ENCODE data around the gene BUD23.
A peak's percentile ranks its signal among the peaks of the same experiment; 100 is the strongest.
"Not testable (repeated sequence)": the region's sequence is repeated elsewhere in the genome, so short reads cannot be mapped to it uniquely, and the experiment has no call there.

Gene BUD23, protein sequence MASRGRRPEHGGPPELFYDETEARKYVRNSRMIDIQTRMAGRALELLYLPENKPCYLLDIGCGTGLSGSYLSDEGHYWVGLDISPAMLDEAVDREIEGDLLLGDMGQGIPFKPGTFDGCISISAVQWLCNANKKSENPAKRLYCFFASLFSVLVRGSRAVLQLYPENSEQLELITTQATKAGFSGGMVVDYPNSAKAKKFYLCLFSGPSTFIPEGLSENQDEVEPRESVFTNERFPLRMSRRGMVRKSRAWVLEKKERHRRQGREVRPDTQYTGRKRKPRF

DNA sequence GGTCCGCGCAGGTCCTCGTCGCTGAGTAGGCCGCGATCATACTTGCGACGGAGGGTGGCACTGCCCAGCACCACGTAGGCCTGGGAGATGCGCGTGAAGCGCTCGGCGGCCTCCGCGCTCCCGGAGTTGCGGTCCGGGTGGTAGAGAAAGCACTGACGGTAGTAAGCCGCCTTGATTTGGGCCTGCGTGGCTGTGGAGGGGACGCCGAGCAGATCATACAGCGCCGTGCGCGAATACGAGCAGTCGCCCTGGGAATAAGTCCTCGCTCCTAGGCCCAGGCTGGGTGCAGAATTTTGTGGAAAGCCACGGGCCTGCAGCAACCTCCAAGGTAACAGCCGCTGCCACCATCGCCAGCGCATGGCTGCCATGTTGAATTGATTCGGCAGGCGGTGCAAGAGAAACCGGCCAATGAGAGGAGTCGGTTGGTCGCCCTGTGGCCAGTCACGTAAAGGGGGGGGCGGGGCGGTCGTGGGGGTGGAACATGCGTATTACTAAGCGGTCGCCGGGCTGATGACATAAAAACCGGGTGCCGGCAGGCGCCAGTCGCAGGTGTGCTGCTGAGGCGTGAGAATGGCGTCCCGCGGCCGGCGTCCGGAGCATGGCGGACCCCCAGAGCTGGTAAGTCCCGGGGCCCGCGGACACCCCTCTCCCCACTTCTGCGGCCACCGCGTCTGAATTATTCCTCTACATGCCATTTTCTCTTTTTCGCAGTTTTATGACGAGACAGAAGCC is at the start of gene BUD23, which contains the start of gene DNAJC30:
BUD23 (plus strand) TSS at position 542 of the 732 bp plus-strand sequence; CDS start at position 571, 29 bp downstream.
DNAJC30 (minus strand) TSS at position 398 of the 732 bp plus-strand sequence; CDS start at position 368, 30 bp downstream.
- DNase-seq, result peak; percentile 99

DNA sequence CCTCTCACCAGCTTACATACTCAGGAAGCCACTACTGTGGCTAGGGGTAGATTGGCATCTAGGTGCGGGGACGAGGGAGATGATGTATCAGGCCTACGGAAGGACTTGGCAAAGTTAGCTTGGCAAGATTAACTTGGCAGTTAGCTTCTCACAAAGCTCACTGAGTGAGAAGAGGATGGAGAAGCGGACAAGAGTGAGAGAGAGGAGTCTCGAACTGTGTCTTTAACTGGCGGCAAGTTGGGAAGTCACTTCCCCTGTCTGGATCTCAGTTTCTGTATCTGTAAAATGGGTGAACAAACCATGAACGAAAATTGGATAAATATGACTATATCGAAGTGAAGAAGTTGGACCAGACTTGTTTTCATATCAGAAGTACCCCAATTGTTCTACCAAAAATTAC is 49.6 kb upstream of the BUD23 start:
- no peak for DNase-seq

DNA sequence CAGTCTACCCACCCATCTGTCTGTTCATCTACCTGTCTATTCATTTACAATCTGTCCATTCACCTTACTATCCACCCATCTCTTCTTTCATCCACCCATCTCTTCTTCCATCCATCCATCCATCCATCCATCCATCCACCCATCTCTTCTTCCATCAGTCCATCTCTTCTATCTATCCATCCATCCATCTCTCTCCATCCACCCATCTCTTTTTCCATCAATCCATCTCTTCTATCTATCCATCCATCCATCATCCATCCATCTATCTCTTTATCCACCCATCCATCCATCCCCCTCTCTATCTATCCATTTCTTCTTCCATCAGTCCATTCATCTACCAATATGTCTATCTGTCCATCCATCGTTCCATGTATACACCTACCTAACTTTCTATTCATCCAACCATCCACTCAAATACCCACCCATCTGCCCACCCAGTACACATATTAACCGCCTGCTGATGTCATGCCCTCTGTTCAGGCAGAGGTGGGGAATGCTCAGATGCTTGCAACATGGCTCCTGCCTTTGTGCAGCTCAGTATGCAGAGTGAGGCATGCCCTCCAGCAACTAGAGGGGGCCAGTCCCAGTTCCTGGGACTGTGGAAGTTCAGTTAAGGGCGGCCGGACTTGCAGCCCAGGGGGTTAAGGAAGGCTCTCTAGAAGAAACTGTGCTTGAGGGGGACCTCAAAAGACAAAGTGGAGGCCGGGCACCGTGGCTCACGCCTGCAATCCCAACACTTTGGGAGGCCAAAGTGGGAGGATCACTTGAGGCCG is 47.8 kb upstream of the BUD23 start:
- DNase-seq, result no peak

DNA sequence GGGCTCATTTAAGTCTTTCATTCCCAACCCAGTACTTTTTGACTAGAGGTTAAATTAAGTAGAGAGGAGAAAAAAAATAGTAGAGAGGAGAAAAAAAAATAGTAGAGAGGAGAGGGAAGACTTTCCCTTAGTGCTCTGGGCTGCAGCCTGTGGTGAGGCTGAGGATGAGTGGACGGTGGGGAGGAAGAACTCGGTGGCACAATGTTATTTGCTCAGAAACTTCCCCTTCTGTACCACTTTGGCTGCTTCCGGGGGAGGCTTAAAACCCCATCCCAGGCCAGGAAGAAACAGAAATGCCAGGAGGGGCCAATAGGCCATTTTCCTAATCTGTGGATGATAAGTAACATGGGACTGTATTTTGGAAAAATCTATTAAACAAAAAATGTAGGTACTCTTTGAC is 44.5 kb upstream of the BUD23 start:
- DNase-seq, result no peak

DNA sequence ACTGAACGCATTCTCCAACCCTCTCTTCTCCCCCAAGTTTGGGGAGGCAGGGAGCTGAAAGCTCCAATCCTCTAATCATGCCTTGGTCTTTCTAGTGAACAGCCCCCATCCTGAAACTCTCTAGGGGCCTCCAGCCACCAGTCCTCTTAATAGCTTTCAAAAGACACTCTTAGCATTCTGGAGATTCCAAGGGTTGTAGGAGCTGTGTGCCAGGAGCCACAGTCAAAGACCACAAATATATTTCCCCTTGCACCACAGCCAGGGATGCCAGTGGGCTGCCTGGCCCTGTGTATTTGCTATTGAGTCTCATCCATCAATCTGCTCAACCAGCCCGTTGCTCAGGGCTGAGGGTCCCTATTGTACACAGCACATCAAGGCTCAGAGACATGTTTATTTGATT is 40.6 kb upstream of the BUD23 start:
- DNase-seq, result no peak

DNA sequence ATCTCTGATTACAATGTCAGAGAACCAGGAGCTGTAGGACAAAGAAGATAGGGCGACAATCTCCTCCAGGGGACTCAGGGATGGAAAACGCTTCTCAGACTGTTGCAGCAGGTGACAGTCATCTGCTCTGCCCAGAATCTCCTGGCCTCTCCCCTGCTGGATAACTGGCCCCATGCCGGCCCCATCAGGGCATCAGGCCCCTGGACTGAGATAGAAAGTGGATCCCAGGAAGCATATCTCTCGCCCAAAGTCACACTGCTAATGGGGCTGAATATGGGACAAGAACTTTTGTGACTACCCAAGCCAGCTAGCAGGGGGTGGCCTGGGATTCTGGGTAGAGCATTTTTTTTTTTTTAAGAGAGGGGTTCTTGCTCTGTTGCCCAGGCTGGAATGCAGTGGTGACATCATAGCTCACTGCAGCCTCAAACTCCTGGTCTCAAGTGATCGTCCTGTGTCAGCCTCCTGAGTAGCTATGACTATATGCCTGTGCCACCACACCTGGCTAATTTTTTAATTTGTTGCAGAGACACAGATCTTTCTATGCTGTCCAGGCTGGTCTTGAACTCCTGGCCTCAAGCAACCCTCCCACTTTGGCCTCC is 38.6 kb upstream of the BUD23 start:
- no peak for DNase-seq

DNA sequence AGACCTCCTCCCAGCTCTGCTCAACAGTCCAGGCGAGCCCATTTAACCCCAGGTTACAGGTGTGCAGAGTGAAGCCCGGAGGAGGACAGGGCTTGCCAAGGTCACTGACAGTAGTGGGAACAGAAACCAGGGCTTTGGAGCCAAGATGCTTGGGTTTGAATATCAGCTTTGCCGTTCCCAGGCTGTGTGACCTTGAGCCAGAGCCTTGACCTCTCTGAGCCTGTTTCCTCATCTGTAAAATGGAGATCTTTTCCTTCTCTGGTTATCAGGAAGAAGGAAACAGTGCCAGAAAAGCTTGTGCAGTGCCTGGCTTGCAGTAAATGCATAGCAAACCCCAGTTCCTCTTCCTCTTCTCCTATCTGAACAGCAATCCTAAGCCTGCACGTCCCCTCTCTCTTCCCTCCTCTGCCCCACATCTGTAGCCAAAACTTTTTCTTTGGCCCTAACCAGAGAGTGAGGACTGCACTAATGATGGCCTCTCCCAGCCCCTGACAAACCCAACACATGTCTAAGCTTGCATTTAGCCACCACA is 37.7 kb upstream of the BUD23 start:
- DNase-seq, result no peak

DNA sequence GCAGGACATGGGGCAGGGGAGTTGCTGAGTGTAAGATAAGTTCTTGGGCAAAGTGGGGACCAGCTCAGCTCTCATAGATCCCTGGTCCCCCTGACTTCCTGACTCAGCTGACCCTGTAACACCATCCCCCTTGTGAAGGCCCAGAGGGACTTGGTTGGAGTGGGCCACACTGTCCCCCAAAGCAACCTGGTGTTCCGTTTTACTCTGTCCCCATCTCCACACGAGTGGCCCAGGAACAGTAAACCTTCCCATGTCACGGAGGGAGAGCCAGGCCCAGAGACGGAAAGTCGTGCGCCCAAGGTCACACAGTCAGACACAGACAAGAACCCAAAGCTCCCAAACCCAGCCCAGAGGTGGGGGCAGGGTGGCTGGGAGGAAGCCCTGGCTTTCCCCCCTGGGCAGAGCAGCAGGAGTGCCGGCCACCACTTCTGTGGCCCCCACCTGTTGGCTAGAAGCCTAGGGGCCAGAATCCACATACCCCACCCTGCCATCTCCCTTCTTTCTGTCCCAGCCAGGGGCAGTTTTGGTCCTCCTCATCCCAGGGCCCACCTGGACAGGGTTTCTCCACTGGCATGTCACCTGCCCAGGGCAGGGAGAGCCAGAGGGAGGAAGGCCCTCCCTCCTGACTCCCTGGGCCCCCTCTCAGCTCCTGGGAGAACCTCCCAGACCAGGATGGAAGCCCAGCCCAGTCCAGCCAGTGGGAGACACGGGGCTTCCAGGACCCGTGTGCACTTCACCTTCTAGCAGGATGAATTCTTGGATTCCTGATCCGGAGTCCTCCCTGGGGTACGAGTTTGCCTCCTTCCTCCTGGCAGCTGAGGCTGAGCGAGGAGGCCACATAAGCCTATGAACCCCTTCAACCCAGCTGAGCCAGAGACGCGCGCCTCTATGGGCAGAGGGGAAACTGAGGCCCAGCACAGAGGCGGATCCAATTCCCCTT is 36.3 kb upstream of the BUD23 start:
- DNase-seq, result no peak

DNA sequence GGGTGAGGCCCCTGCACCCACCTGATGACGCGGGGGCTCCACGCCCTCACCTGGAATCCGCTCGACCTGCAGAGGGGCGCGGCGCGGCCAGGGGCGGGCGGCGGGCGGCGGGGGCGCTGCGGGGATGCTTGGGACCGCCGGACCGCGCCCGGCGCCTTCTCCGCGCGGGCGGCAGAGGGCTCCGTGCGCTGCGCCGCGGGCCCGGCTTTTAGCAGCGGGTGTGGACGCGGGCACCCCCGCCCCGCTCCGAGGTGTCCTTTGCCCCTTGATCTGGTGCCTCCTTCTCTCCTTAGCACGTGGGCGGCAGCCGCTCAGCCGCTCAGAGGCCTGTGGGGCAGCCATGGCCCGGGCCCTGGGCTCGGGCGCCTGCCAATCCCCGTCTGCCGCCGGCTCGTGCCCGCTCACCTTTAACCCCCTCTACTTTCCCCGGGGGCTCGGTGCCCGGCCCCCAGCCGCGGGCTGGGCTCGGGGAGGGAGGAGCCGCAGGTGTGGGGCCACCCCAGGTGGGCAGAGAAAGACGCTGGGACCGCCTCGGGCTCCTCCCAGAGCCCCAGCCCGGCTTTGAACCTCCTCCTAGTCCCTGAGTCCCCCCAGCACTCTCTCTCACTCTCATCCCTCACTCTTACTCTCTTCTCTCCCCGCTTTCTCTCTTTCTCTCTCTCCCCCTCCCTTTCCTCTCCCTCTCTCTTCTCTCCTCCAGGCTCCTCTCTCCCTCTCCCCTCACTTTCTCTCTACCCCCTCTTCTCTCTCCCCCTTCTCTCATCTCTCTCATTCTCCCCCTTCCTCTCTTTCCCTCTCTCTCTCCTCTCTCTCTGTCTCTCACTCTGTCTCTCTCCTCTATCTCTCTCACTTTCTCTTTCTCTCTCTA is 35.4 kb upstream of the BUD23 start:
- DNase-seq, result no peak

DNA sequence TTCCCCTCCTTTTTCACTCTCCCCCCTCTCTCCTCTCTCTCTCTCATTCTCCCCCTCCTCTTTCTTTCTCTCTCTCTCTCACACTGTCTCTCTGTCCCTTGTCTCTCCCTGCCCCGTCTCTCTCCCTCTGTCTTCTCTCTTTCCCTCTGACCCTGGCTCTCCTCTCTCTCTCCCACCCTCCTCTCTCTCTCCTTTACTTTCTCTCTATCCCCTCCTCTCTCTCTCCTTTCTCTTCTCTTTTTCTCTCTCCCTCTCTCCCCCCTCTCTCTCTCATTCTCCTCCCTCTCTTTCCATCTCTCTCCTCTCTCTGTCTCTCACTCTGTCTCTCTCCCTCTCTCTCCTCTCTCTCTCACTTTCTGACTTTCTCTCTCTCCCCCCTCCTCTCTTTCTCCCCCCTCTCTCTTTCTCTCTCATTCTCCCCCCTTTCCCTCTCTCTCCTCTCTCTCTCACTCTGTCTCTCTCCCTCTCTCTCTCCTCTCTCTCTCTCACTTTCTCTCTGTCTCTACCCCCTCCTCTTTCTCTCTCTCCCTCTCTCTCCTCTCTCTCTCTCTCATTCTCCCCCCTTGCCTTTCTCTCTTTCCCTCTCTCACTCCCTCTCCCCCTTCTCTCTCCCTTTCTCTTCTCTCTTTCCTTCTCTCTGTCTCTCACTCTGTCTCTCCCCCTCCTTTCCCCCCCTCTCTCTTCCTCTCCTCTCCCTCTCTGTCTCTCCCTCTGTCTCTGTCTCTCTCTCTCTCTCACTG is 34.6 kb upstream of the BUD23 start:
- no peak for DNase-seq

DNA sequence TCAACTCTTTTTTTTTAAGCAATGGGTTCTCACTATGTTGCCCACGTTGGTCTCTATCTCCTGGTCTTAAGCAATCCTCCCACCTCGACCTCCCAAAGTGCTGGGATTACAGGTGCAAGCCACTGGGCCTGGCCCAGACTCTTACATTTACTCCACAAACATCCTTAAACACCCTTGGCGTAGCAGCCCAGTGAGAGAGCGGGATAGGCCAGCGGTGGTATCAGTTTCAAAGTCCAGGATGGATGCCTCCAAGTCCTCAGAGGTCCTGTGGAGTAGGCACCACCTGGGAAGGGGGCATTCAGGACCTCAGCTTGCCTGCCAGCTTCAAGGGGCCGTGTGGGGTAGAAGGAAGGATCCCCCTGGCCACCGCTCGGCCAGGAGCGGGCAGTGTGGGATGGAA is 33.8 kb upstream of the BUD23 start:
- DNase-seq, result no peak

DNA sequence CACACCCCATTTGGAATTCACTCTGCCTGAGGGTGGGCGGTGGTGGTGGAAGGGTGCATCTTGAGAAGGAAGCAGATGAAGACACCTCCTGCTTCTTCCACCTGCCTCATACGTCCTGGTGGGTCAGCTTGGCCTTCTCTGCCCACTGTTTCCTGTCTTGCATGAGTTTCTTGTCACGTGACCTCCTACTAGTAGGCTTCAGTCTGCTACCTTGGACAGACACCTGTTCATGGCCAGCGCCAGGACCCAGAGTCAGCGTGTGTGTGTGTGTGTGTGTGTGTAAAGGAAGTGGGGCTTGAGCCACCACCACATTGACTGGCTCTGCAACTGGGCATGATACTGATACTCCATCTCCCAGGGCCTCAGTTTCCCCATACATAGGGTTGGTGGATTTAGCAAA is 32.9 kb upstream of the BUD23 start:
- no peak for DNase-seq

DNA sequence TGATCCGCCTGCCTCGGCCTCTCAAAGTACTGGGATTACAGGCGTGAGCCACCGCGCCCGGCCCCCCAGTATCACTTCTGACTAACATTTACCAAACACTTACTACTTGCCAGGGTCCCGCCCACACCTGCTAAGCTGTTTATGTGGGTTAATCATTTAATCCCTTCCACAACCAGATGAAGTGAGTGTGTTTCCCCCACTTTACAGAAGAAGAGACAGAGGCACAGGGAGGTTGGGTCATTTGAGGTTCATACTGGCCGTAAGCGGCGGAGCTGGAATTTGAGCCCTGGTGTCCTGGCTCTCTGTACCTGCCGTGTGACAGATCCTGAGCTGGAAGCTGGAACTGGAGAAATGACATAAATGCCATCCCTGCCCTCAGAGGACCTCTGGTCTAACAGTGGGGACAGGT is 30.9 kb upstream of the BUD23 start:
- no peak for DNase-seq

DNA sequence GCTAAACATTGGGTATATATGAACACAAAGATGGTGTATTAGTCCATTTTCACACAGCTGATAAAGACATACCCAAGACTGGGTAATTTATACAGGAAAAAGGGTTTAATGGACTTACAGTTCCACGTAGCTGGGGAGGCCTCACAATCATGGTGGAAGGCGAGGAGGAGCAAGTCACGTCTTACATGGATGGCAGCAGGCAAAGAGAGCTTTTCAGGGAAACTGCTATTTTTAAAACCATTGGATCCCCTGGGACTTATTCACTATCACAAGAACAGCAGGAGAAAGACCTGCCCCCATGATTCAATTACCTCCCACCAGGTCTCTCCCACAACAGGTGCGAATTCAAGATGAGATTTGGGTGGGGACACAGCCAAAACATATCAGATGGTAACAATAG is 28.1 kb upstream of the BUD23 start:
- not testable (repeated sequence) for DNase-seq

DNA sequence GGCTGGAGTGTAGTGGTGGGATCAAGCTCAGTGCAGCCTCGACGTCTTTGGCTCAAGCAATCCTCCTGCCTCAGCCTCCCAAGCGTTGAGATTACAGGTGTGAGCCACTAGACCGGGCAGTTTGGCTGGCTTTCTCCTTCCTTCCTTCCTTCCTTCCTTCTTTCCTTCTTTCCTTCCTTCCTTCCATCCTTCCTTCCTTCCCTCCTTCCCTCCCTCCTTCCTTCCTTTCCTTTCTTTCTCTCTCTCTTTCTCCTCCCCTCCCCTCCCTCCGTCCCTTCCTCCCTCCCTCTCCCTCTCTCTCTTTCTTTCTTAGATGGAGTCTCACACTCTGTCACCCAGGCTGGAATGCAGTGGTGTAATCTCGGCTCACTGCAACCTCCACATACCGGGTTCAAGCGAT is 23.4 kb upstream of the BUD23 start:
- no peak for DNase-seq

DNA sequence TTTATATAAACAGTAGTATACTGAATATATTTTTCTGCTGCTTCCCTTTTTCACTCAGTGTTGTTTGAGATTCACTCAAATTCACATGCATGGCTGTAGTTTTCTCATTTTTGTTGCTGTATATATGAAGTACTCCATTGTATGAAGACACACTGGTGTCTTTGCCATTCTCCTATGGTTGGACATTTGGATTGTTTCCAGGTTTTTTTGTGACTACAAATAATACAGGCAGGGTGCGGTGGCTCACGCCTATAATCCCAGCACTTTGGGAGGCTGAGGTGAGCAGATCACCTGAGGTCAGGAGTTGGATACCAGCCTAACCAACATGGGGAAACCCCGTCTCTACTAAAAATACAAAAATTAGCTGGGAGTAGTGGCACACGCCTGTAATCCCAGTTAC is 22.8 kb upstream of the BUD23 start:
- DNase-seq, result not testable (repeated sequence)

DNA sequence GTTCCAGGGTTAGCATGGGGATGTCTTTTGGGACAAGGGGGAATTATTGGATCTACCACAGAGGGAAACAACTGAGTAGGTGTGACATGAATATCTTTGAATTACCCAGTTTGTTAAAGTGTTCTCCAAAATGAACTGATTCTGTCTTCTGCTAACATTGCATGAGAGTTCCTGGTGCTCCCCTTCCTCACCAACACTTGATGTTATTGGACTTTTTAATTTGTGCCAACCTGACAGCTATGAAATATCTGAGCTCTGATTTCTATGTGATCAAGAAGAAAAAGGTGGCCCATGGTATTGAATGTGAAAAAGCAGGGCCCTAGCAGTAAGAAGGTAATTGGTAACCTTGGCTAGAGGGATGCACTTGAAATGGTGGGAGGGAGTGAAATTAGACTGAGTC is 20.4 kb upstream of the BUD23 start:
- no peak for DNase-seq

DNA sequence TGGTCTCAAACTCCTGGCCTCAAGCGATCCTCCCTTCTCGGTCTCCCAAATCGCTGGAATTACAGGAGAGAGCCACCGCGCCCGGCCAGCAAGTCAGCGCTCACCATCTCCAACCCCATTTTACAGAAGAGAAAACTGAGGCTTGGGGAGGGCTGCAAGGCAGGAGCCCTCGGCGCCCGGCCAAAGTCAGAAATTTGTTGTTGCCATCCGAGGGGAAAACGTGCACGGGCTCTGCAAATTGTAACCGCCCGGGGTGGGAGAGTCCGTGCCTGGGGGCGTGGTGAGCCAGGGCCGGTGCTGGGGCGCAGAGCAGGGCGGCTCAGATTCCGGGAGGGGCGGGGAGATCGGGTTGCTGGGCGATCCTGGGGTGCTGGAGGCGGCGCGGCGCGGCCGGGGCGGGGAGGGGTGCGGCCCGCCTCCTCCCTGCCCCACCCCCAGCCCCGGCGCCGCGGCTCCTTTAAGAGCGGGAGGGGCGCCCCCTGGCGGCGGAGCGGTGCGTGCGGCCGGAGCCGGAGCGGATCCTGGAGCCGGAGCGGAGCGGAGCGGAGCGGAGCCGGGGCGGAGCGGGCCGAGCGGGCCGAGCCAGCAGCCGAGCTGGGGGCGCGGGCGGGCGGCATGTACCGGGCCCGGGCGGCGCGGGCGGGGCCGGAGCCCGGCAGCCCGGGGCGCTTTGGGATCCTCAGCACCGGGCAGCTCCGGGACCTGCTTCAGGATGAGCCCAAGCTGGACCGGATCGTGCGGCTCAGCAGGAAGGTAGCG is 15.9 kb upstream of the BUD23 start, which contains the start of gene VPS37D:
VPS37D (plus strand) TSS at position 488 of the 759 bp plus-strand sequence; CDS start at position 616, 128 bp downstream.
- DNase-seq, result peak; percentile 57
